HepG2 (cell line): ENCODE results near the gene STX4. TPM values are rescaled to one million over a fixed set of nuclear protein-coding genes. Genes with fewer than 3 reads are reported as not detected.

Experiments
- KAT2B ChIP-seq: fragments of 150-350 bp; IDR thresholded peaks from 2 replicates; pipeline ENCODE4 v1.6.1; 2014; ENCODE audit warnings: low read depth, low read length, borderline replicate concordance
- MAFF ChIP-seq: IDR thresholded peaks from 2 replicates; pipeline ENCODE4 v1.6.1; 2011; ENCODE audit warnings: low read depth, low read length, improper control_type of control experiment
- PCBP1 ChIP-seq: fragments of 200-400 bp; formaldehyde crosslinking; IDR thresholded peaks from 2 replicates; pipeline ENCODE4 v1.6.1; 2017; ENCODE audit warnings: mild to moderate bottlenecking, low read depth, low read length, borderline replicate concordance
- TEAD3 ChIP-seq: optimal IDR thresholded peaks from 2 replicates; pipeline ENCODE3; 2016; ENCODE audit warnings: borderline replicate concordance
- ZBED4 ChIP-seq: sonication (generic); formaldehyde crosslinking; IDR thresholded peaks from 2 replicates; pipeline ENCODE4 v1.4.0; 2020; ENCODE audit warnings: missing genetic modification reagents, borderline replicate concordance
- ZKSCAN5 ChIP-seq: sonication (generic); formaldehyde crosslinking; IDR thresholded peaks from 2 replicates; pipeline ENCODE4 v1.5.1; 2020; ENCODE audit warnings: mild to moderate bottlenecking, missing genetic modification reagents
- ZNF24 ChIP-seq: fragments of 450-650 bp; IDR thresholded peaks from 2 replicates; pipeline ENCODE4 v1.6.1; 2017; ENCODE audit warnings: antibody characterized with exemption, mild to moderate bottlenecking
- ZNF256 ChIP-seq: sonication (generic); formaldehyde crosslinking; conservative IDR thresholded peaks from 2 replicates; pipeline ENCODE4 v1.4.0; 2020; ENCODE audit warnings: missing genetic modification reagents
- ZNF503 ChIP-seq: sonication (generic); formaldehyde crosslinking; IDR thresholded peaks from 2 replicates; pipeline ENCODE4 v1.4.0; 2020; ENCODE audit warnings: missing genetic modification reagents
- ZNF562 ChIP-seq: sonication (generic); formaldehyde crosslinking; IDR thresholded peaks from 2 replicates; pipeline ENCODE4 v1.8.0; 2022; ENCODE audit warnings: missing genetic modification reagents, borderline replicate concordance
- ZNF816 ChIP-seq: sonication (generic); formaldehyde crosslinking; IDR thresholded peaks from 2 replicates; pipeline ENCODE4 v1.8.0; 2022; ENCODE audit warnings: missing genetic modification reagents, mild to moderate bottlenecking, borderline replicate concordance
- ZSCAN5A ChIP-seq: sonication (generic); formaldehyde crosslinking; IDR thresholded peaks from 2 replicates; pipeline ENCODE4 v1.8.0; 2022; ENCODE audit warnings: mild to moderate bottlenecking, missing genetic modification reagents, borderline replicate concordance
- polyA plus RNA-seq, 8 experiments: library from polyadenylated mRNA; depleted of rRNA in 3 of 8; stranded (reverse) in 7 of 8; unstranded in 1 of 8; fragments of >200 nt; fragmentation: Illumina TruSeq in 4 of 8; extraction: Trizol in 4 of 8; gene quantifications; 2 replicates each; pipeline versions ENCODE4 v1.2.1 to v1.2.3, GENCODE V29; 2011 to 2016; ENCODE audit warnings: low read depth in 4 of 8, missing spikeins in 1 of 8, mixed read lengths in 1 of 8; ENCODE audit not compliant: insufficient read depth in 1 of 8
- total RNA-seq, 5 experiments: library from RNA; depleted of rRNA; stranded (reverse); fragments of >200 nt; fragmentation: Illumina TruSeq; extraction: Trizol; gene quantifications; 2 replicates each; pipeline ENCODE4 v1.2.3, GENCODE V29; 2016; ENCODE audit warnings: low read depth in 1 of 5
- TF ChIP-seq, protein P1 (sequence below): sonication (generic); formaldehyde crosslinking; IDR thresholded peaks from 2 replicates; pipeline ENCODE4 v1.4.0; 2020; ENCODE audit warnings: mild to moderate bottlenecking, low read depth, missing genetic modification reagents
- TF ChIP-seq, protein P2 (sequence below), 2 experiments: sonication (generic) in 1 of 2; formaldehyde crosslinking in 1 of 2; IDR thresholded peaks; 2 replicates each; pipeline versions ENCODE4 v1.4.0 to v1.6.1; 2016 to 2020; ENCODE audit warnings: borderline replicate concordance in 1 of 2, low read depth in 1 of 2, mild to moderate bottlenecking in 1 of 2, missing genetic modification reagents in 1 of 2

Gene STX4
- total and polyA plus RNA-seq, 2 of the 13 experiments (the other 11 are each of a cell fraction or from before 2014, with no cell fraction given): 29.2 to 34.6 TPM

DNA sequence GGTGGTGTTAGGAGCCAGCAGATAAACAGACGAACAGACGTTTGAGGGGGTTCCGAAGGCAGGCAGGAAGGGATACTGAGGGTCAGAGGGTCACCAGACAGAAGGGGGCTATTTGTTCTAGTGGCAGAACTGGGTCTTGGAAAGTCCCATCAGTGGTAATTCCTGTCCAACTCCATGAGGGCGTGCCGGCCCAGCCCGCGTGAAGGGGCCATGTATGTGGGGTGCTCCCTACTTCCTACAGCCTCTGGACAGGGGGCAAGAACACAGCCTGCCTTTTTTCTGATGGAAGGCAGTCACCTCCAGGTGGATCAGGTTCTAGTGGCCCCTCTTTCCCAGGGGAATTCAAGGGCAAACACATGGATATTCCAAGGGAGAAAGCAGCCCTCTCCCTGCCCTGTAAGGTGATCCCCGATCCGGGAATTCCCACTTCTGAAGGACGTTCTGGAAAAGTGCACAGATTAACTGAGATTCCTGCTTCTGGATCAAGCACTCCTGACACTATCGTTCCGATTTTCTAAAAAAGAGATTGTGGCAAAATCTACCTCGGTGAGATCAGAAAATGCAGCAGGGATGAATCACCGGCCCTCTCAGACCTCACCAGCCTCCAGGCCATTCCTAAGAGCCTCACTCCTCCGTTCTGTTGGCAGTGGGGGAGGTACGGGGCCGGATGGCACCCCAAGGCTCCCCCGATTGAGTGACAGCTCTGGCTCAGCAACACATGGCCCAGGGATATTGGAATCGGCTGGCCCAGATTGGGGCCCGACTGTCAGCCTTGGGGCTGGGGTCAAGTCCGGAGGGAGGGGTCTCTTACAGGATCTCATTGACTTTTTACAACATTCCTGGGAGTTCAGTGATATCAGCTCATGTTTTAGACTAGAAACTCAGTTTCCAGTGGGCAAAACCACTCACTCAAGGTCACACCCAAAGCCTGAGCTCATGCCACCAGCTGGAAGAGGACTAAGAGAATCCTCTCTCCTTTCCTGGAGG, 35.3 kb upstream of the STX4 start (continued):
- peak; percentile 78; the same call in 1 of the 2 replicates for TF ChIP-seq ZNF816 (CRISPR knock-in tag)
- TF ChIP-seq, protein P1, sequence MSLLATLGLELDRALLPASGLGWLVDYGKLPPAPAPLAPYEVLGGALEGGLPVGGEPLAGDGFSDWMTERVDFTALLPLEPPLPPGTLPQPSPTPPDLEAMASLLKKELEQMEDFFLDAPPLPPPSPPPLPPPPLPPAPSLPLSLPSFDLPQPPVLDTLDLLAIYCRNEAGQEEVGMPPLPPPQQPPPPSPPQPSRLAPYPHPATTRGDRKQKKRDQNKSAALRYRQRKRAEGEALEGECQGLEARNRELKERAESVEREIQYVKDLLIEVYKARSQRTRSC (CRISPR knock-in tag): no peak
- no peak for TF ChIP-seq PCBP1
- no peak for TF ChIP-seq ZNF503 (CRISPR knock-in tag)
- no peak for TF ChIP-seq ZKSCAN5 (CRISPR knock-in tag)
- no peak; the same call in 1 of the 2 replicates for TF ChIP-seq ZSCAN5A (CRISPR knock-in tag)
- no peak for TF ChIP-seq ZNF24
- no peak for TF ChIP-seq KAT2B
- TF ChIP-seq, protein P2, sequence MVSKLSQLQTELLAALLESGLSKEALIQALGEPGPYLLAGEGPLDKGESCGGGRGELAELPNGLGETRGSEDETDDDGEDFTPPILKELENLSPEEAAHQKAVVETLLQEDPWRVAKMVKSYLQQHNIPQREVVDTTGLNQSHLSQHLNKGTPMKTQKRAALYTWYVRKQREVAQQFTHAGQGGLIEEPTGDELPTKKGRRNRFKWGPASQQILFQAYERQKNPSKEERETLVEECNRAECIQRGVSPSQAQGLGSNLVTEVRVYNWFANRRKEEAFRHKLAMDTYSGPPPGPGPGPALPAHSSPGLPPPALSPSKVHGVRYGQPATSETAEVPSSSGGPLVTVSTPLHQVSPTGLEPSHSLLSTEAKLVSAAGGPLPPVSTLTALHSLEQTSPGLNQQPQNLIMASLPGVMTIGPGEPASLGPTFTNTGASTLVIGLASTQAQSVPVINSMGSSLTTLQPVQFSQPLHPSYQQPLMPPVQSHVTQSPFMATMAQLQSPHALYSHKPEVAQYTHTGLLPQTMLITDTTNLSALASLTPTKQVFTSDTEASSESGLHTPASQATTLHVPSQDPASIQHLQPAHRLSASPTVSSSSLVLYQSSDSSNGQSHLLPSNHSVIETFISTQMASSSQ (IDR thresholded peaks at IDR 0.05; ENCODE audit: low read depth): no peak
- TF ChIP-seq, protein P2 (CRISPR knock-in tag; IDR thresholded peaks at IDR 0.05; ENCODE audit: borderline replicate concordance): no peak
- no peak for TF ChIP-seq ZNF562 (CRISPR knock-in tag)
- no peak for TF ChIP-seq MAFF
- TF ChIP-seq ZBED4 (CRISPR knock-in tag): no peak; the same call in none of the 2 replicates
- TF ChIP-seq ZNF256 (CRISPR knock-in tag): 0 out of 2 replicates have a peak, but pooled peaks have one; percentile 6
- TF ChIP-seq TEAD3 (CRISPR knock-in tag): peak; percentile 46
